Stomach (tissue), 9 donors: Measurements from ENCODE around the gene ANKIB1. TPM values are rescaled to one million over a fixed set of nuclear protein-coding genes. Genes with fewer than 3 reads are reported as not detected.

Experiments
- DNase-seq, 2 donors: peaks; one replicate each; pipeline versions ENCODE4 v3.0.0 to v3.0.0-alpha.2; 2013 to 2019
- H3K27ac ChIP-seq, 5 donors: fragments of 200-600 bp in 4 of 5; sonication (generic) in 4 of 5; one replicate each; pipeline ENCODE4 v1.5.1; 2013 to 2019; ENCODE audit warnings: mild to moderate bottlenecking in 1 of 5, moderate library complexity in 1 of 5
- H3K27me3 ChIP-seq, 3 donors: fragments of 200-600 bp; sonication (generic); one replicate each; pipeline ENCODE4 v1.5.1; 2017 to 2019; ENCODE audit warnings: mixed run types in 1 of 3
- H3K36me3 ChIP-seq, 4 donors: fragments of 200-600 bp; sonication (generic); 1 replicate in 3 of 4; 2 replicates in 1 of 4; pipeline ENCODE4 v1.5.1; 2016 to 2019
- H3K4me1 ChIP-seq, 4 donors: fragments of 200-600 bp; sonication (generic); one replicate each; pipeline ENCODE4 v1.5.1; 2016 to 2019
- H3K4me3 ChIP-seq, 4 donors: fragments of 200-600 bp; sonication (generic) in 3 of 4; one replicate each; pipeline ENCODE4 v1.5.1; 2016 to 2019; ENCODE audit warnings: mild to moderate bottlenecking in 1 of 4
- H3K9me3 ChIP-seq, 4 donors: fragments of 200-600 bp; sonication (generic); one replicate each; pipeline ENCODE4 v1.5.1; 2016 to 2019
- CTCF ChIP-seq, 7 experiments: fragments of 450-650 bp in 4 of 7; fragments of 200-600 bp in 3 of 7; sonication (generic) in 3 of 7; IDR thresholded peaks; one replicate each; pipeline ENCODE4 v1.5.1; 2016 to 2019; ENCODE audit warnings: antibody characterized with exemption in 7 of 7, control low read depth in 2 of 7, mild to moderate bottlenecking in 1 of 7
- EP300 ChIP-seq: sonication (generic); formaldehyde crosslinking; IDR thresholded peaks from one replicate; pipeline ENCODE4 v1.6.1; 2017; ENCODE audit warnings: antibody characterized with exemption
- POLR2A ChIP-seq, 4 donors: fragments of 450-650 bp; IDR thresholded peaks; one replicate each; pipeline ENCODE4 v1.6.1; 2016; ENCODE audit warnings: antibody characterized with exemption in 4 of 4, control low read depth in 2 of 4, mild to moderate bottlenecking in 1 of 4, moderate library complexity in 1 of 4
- POLR2AphosphoS5 ChIP-seq, 3 donors: sonication (generic); formaldehyde crosslinking; IDR thresholded peaks; one replicate each; pipeline ENCODE4 v1.6.1; 2016; ENCODE audit warnings: antibody characterized with exemption in 3 of 3
- WGBS, 5 donors: extraction: QIAGEN DNeasy Blood & Tissue Kit in 3 of 5; methylation state at CpG; one replicate each; pipeline versions ENCODE4 v1.1.5 to v1.1.7; 2013 to 2018; 5-methylcytosine and 5-hydroxymethylcytosine counted together
- intact Hi-C: fragments of 100-400 bp; cut with DNase I; formaldehyde crosslinking; loops from one replicate; pipeline ENCODE4 v1.15.1; 2023; ENCODE audit warnings: low total_unique reads
- polyA plus RNA-seq, 3 donors: library from polyadenylated mRNA; stranded (reverse); fragments of 200-250 nt; gene quantifications; one replicate each; pipeline ENCODE4 v1.2.3, GENCODE V29; 2013
- total RNA-seq, 5 donors: library from RNA; depleted of rRNA; stranded (reverse); fragments of >200 nt; gene quantifications; one replicate each; pipeline versions ENCODE4 v1.1.0 to v1.2.3, GENCODE V29; 2014 to 2016
- donor health status: healthy with polysubstance abuse.
- donor health status: Bipolar disorder and iron deficiency.
- donor health status: healthy.

ANKIB1 gene
- total and polyA plus RNA-seq, 8 donors = 8.3 to 212 (median 36.2) TPM

GRCh38 chr7:92331508-92331907 is 85.7 kb downstream of the ANKIB1 start:
- intact Hi-C loops = no loop called here
- Histone ChIP-seq H3K4me1 (peaks cover 0 to 2% (median 0%) of the 10 kb centered on the region in 4 donors), H3K4me3 (no peak overlapping the region), H3K27me3 (no peaks in the 10 kb centered on the region), H3K36me3 (peaks cover 0 to 29% (median 14%) of the 10 kb centered on the region in 4 donors), H3K9me3 (no peaks in the 10 kb centered on the region), H3K27ac (no peak overlapping the region)
- TF ChIP-seq CTCF (IDR thresholded peaks at IDR 0.05) = no peak
- TF ChIP-seq POLR2A (IDR thresholded peaks at IDR 0.05) = no peak
- no peak for TF ChIP-seq POLR2AphosphoS5 (IDR thresholded peaks at IDR 0.05)
- no peak for TF ChIP-seq EP300
- WGBS, 5 donors = 93 to 96% (median 94%) methylated on average over 4 of the region's 4 CpGs
- DNase-seq = no peak

- TF ChIP-seq CTCF (IDR thresholded peaks at IDR 0.05) (no peak), EP300 (no peak), POLR2A (IDR thresholded peaks at IDR 0.05) (no peak), POLR2AphosphoS5 (IDR thresholded peaks at IDR 0.05) (no peak)
- no peak overlapping the region for H3K27ac ChIP-seq
- H3K27me3 ChIP-seq = no peaks in the 10 kb centered on the region
- intact Hi-C loops = no loop called here
- H3K4me1 ChIP-seq = peaks cover 0 to 11% (median 2%) of the 10 kb centered on the region in 4 donors
- H3K4me3 ChIP-seq = no peak overlapping the region
- no peak for DNase-seq
- H3K36me3 ChIP-seq = peaks cover 0 to 27% (median 14%) of the 10 kb centered on the region in 4 donors
- H3K9me3 ChIP-seq = no peaks in the 10 kb centered on the region
- 89 to 95% (median 94%) methylated on average over 3 of the region's 3 CpGs for WGBS, 5 donors
Observed at GRCh38 chr7:92332782-92333181, 87.0 kb downstream of the ANKIB1 start.

- TF ChIP-seq POLR2AphosphoS5 (IDR thresholded peaks at IDR 0.05) (no peak), POLR2A (IDR thresholded peaks at IDR 0.05) (no peak), EP300 (no peak), CTCF (IDR thresholded peaks at IDR 0.05) (no peak)
- Histone ChIP-seq H3K9me3 (no peaks in the 10 kb centered on the region), H3K27ac (no peak overlapping the region), H3K27me3 (no peaks in the 10 kb centered on the region), H3K36me3 (peaks cover 0 to 18% (median 14%) of the 10 kb centered on the region in 4 donors), H3K4me1 (peaks cover 0 to 13% (median 2%) of the 10 kb centered on the region in 4 donors), H3K4me3 (no peak overlapping the region)
- DNase-seq = no peak
- intact Hi-C loops = no loop called here
Observed at GRCh38 chr7:92333866-92334265, 88.1 kb downstream of the ANKIB1 start.

- H3K27me3 ChIP-seq = no peaks in the 10 kb centered on the region
- no peaks in the 10 kb centered on the region for H3K9me3 ChIP-seq
- no peak overlapping the region for H3K27ac ChIP-seq
- peaks cover 0 to 13% (median 2%) of the 10 kb centered on the region in 4 donors for H3K4me1 ChIP-seq
- DNase-seq = no peak
- H3K36me3 ChIP-seq = peaks cover 0 to 11% (median 9%) of the 10 kb centered on the region in 4 donors
- H3K4me3 ChIP-seq = no peak overlapping the region
- intact Hi-C loops = no loop called here
- no peak for TF ChIP-seq EP300
- TF ChIP-seq CTCF (IDR thresholded peaks at IDR 0.05) = no peak
- no peak for TF ChIP-seq POLR2A (IDR thresholded peaks at IDR 0.05)
- no peak for TF ChIP-seq POLR2AphosphoS5 (IDR thresholded peaks at IDR 0.05)
Observed at GRCh38 chr7:92335574-92335973, 89.8 kb downstream of the ANKIB1 start.
